PC-9 (cell line): Measurements from ENCODE around the gene TFAP2D. TPM values are rescaled to one million over a fixed set of nuclear protein-coding genes. Genes with fewer than 3 reads are reported as not detected.

ENCODE experiments used
- Bru-seq: library from RNA; stranded (reverse); fragments of 400-500 nt; gene quantifications from one replicate; lab custom pipeline; 2021; lab: Mats Ljungman, UMichigan
- BruChase-seq, 2 experiments: library from RNA; stranded (reverse); fragments of 400-500 nt; gene quantifications; one replicate each; lab custom pipeline; 2021; lab: Mats Ljungman, UMichigan
- BruUV-seq: library from RNA; stranded (reverse); fragments of 400-500 nt; replicated peaks from 2 replicates; lab custom pipeline; 2021; lab: Mats Ljungman, UMichigan
- CTCF ChIA-PET: fragments of 300-600 bp; sonication (Branson Sonifier 250); formaldehyde crosslinking; loops from one replicate; lab custom pipeline; 2022; ENCODE audit warnings: antibody characterized with exemption; lab: Charles Lee
- POLR2A ChIA-PET: fragments of 300-600 bp; sonication (Branson Sonifier 250); formaldehyde crosslinking; loops from one replicate; lab custom pipeline; 2022; ENCODE audit warnings: antibody characterized with exemption; ENCODE audit not compliant: unreplicated experiment; lab: Charles Lee
- DNase-seq, 2 experiments: peaks; one replicate each; pipeline versions ENCODE4 v3.0.0 to v3.0.0-alpha.2; 2015 to 2022; ENCODE audit warnings: mixed read lengths in 1 of 2
- H2AFZ ChIP-seq: fragments of 200-600 bp; sonication (generic); 2 replicates; pipeline ENCODE4 v1.8.1; 2017; ENCODE audit warnings: antibody characterized with exemption
- H3F3A ChIP-seq: fragments of 200-600 bp; sonication (generic); 2 replicates; pipeline ENCODE4 v1.8.1; 2017; ENCODE audit warnings: antibody characterized with exemption, mild to moderate bottlenecking, low read depth; ENCODE audit not compliant: insufficient read depth
- H3K27ac ChIP-seq: fragments of 200-600 bp; sonication (generic); 2 replicates; pipeline ENCODE4 v1.6.1; 2016; ENCODE audit warnings: mixed run types
- H3K27me3 ChIP-seq: fragments of 200-600 bp; sonication (generic); 2 replicates; pipeline ENCODE4 v1.6.1; 2016; ENCODE audit warnings: low read depth, mixed run types; ENCODE audit not compliant: insufficient read depth
- H3K36me3 ChIP-seq: fragments of 200-600 bp; sonication (generic); 2 replicates; pipeline ENCODE4 v1.6.1; 2016; ENCODE audit warnings: low read depth, mixed run types
- H3K4me1 ChIP-seq: fragments of 200-600 bp; sonication (generic); replicated peaks from 2 replicates; pipeline ENCODE4 v1.6.1; 2016; ENCODE audit warnings: mixed run types; ENCODE audit not compliant: insufficient read depth
- H3K4me2 ChIP-seq: fragments of 200-600 bp; sonication (generic); 2 replicates; pipeline ENCODE4 v1.6.1; 2017; ENCODE audit warnings: mixed run types
- H3K4me3 ChIP-seq: fragments of 200-600 bp; sonication (generic); 2 replicates; pipeline ENCODE4 v1.6.1; 2016; ENCODE audit warnings: mixed run types
- H3K79me2 ChIP-seq: fragments of 200-600 bp; sonication (generic); 2 replicates; pipeline ENCODE4 v1.6.1; 2017; ENCODE audit warnings: low read depth, mixed run types
- H3K9me2 ChIP-seq: fragments of 200-600 bp; sonication (generic); 2 replicates; pipeline ENCODE4 v1.8.1; 2017; ENCODE audit warnings: mild to moderate bottlenecking; ENCODE audit not compliant: insufficient read depth
- H3K9me3 ChIP-seq: fragments of 200-600 bp; sonication (generic); 2 replicates; pipeline ENCODE4 v1.8.1; 2016; ENCODE audit warnings: low read depth; ENCODE audit not compliant: insufficient read depth
- H4K20me1 ChIP-seq: fragments of 200-600 bp; sonication (generic); 2 replicates; pipeline ENCODE4 v1.8.1; 2017; ENCODE audit not compliant: insufficient read depth
- CTCF ChIP-seq: fragments of 200-600 bp; sonication (generic); conservative IDR thresholded peaks from 2 replicates; pipeline ENCODE4 v1.6.1; 2017; ENCODE audit warnings: mixed run types, antibody characterized with exemption, mild to moderate bottlenecking, moderate library complexity
- EZH2 ChIP-seq: fragments of 200-600 bp; sonication (generic); IDR thresholded peaks from 2 replicates; pipeline ENCODE4 v1.8.0; 2017; ENCODE audit warnings: antibody characterized with exemption, low read depth
- intact Hi-C: fragments of 100-400 bp; cut with micrococcal nuclease; formaldehyde crosslinking; loops from one replicate; pipeline ENCODE4 v1.10.0; 2022; ENCODE audit not compliant: unreplicated experiment
- long read RNA-seq: library from polyadenylated mRNA; stranded (forward); transcript quantifications from one replicate; pipeline ENCODE4 v2.0.0, GENCODE V29; 2022
- total RNA-seq: library from RNA; stranded (reverse); gene quantifications from 2 replicates; pipeline ENCODE4 v1.2.3, GENCODE V29; 2021

Gene TFAP2D
- total RNA-seq (not detected in 2 replicates), Bru-seq, nascent RNA (not detected), BruChase-seq, experiment 1, labeled RNA remaining after a 2-hour chase (not detected), BruChase-seq, experiment 2, labeled RNA remaining after a 6-hour chase (not detected)
- long read RNA-seq, result 0 reads

- intact Hi-C loops, result no loop called here
- BruUV-seq, result no TSS peak
- Histone ChIP-seq H3K27me3 (peaks cover 44% of the 10 kb centered on the region), H3K9me3 (no peaks in the 10 kb centered on the region), H3K27ac (no peak within 1 kb of the TSS), H2AFZ (no peak within 1 kb of the TSS), H4K20me1 (no peaks in the 10 kb centered on the region), H3K4me1 (no peaks in the 10 kb centered on the region), H3K4me3 (no peak within 1 kb of the TSS), H3K36me3 (no peaks in the 10 kb centered on the region), H3K79me2 (no peaks in the 10 kb centered on the region), H3K9me2 (no peaks in the 10 kb centered on the region), H3K4me2 (no peak within 1 kb of the TSS), H3F3A (no peaks in the 10 kb centered on the region)
- no peak for DNase-seq
- ChIA-PET CTCF (no interaction called here), POLR2A (no interaction called here)
- no peak for TF ChIP-seq EZH2
- no peak for TF ChIP-seq CTCF
These were observed at the start of gene TFAP2D for GRCh38 chr6:50713226-50713625. Gene TFAP2D (plus strand): TSS chr6:50713526. CDS start chr6:50714056, 530 bp downstream.

GRCh38 chr6:50663806-50664205 lies 49.5 kb upstream of the TFAP2D start:
- DNase-seq, result no peak
- H3K4me3 ChIP-seq, result no peak overlapping the region
- intact Hi-C loops, result no loop called here

GRCh38 chr6:50666089-50666488 lies 47.2 kb upstream of the TFAP2D start:
- Histone ChIP-seq H3K79me2 (no peaks in the 10 kb centered on the region), H3K4me1 (no peaks in the 10 kb centered on the region), H3K4me2 (no peak overlapping the region), H3K36me3 (no peaks in the 10 kb centered on the region), H4K20me1 (no peaks in the 10 kb centered on the region), H3K27me3 (no peaks in the 10 kb centered on the region), H3K4me3 (no peak overlapping the region), H3F3A (no peaks in the 10 kb centered on the region), H2AFZ (no peak overlapping the region), H3K9me3 (no peaks in the 10 kb centered on the region), H3K9me2 (no peaks in the 10 kb centered on the region), H3K27ac (no peak overlapping the region)
- intact Hi-C loops, result no loop called here
- ChIA-PET CTCF (no interaction called here), POLR2A (no interaction called here)
- DNase-seq, result no peak
- TF ChIP-seq EZH2 (no peak), CTCF (no peak)
- no TSS peak for BruUV-seq

More at GRCh38 chr6:50663806-50664205, 49.5 kb upstream of the TFAP2D start:
- H4K20me1 ChIP-seq, result no peaks in the 10 kb centered on the region
- H3K4me2 ChIP-seq, result no peak overlapping the region
- H3K4me1 ChIP-seq, result no peaks in the 10 kb centered on the region
- H3K27me3 ChIP-seq, result no peaks in the 10 kb centered on the region
- H2AFZ ChIP-seq, result no peak overlapping the region
- no peak overlapping the region for H3K27ac ChIP-seq
- H3K9me2 ChIP-seq, result no peaks in the 10 kb centered on the region
- no peaks in the 10 kb centered on the region for H3K79me2 ChIP-seq
- no peaks in the 10 kb centered on the region for H3F3A ChIP-seq
- no peaks in the 10 kb centered on the region for H3K9me3 ChIP-seq
- no peaks in the 10 kb centered on the region for H3K36me3 ChIP-seq
- POLR2A ChIA-PET, result no interaction called here
- BruUV-seq, result no TSS peak
- CTCF ChIA-PET, result no interaction called here
- TF ChIP-seq EZH2 (no peak), CTCF (no peak)
